Astrocyte (in vitro differentiated cells and primary cell): ENCODE results near the gene PFDN2.

Source experiments
- EZH2 ChIP-seq: IDR thresholded peaks from 2 replicates; pipeline ENCODE4 v1.6.1; 2012; ENCODE audit warnings: mild to moderate bottlenecking, low read length, inconsistent platforms; ENCODE audit not compliant: insufficient read depth
- TF ChIP-seq, protein P1 (sequence below): IDR thresholded peaks from 2 replicates; pipeline ENCODE4 v1.5.1; 2011; ENCODE audit warnings: low read depth, mild to moderate bottlenecking, inconsistent platforms, low read length, moderate library complexity; ENCODE audit not compliant: insufficient read depth

DNA sequence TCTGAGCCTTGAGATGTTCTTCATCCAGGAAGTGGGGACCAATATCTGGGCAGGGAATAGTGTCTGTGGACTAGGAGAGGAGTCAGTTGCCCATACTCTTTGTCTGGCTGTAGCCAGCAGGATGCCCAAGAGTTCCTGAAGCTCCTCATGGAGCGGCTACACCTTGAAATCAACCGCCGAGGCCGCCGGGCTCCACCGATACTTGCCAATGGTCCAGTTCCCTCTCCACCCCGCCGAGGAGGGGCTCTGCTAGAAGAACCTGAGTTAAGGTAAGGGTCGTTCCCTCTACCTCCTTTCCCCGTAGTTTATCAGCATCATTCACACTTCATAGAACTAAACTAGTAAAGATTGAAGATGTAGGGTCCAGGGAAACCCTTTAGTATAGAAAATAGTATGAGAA is 45.0 kb upstream of the PFDN2 start:
- TF ChIP-seq, protein P1, sequence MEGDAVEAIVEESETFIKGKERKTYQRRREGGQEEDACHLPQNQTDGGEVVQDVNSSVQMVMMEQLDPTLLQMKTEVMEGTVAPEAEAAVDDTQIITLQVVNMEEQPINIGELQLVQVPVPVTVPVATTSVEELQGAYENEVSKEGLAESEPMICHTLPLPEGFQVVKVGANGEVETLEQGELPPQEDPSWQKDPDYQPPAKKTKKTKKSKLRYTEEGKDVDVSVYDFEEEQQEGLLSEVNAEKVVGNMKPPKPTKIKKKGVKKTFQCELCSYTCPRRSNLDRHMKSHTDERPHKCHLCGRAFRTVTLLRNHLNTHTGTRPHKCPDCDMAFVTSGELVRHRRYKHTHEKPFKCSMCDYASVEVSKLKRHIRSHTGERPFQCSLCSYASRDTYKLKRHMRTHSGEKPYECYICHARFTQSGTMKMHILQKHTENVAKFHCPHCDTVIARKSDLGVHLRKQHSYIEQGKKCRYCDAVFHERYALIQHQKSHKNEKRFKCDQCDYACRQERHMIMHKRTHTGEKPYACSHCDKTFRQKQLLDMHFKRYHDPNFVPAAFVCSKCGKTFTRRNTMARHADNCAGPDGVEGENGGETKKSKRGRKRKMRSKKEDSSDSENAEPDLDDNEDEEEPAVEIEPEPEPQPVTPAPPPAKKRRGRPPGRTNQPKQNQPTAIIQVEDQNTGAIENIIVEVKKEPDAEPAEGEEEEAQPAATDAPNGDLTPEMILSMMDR: no peak
- TF ChIP-seq EZH2: no peak
